Caco-2 (cell line): Measurements from ENCODE around the gene BIRC5. TPM values are rescaled to one million over a fixed set of nuclear protein-coding genes. Genes with fewer than 3 reads are reported as not detected.
A peak's percentile ranks its signal among the peaks of the same experiment; 100 is the strongest.
"Not testable (repeated sequence)": the region's sequence is repeated elsewhere in the genome, so short reads cannot be mapped to it uniquely, and the experiment has no call there.

ENCODE experiments used
- BruUV-seq: library from RNA; stranded (reverse); fragments of 400-500 nt; replicated peaks from 2 replicates; lab custom pipeline; 2021; lab: Mats Ljungman, UMichigan
- CTCF ChIA-PET: fragments of 300-600 bp; sonication (Branson Sonifier 250); formaldehyde crosslinking; loops from one replicate; lab custom pipeline; 2022; ENCODE audit warnings: antibody characterized with exemption; lab: Charles Lee
- POLR2A ChIA-PET: fragments of 300-600 bp; sonication (Branson Sonifier 250); formaldehyde crosslinking; loops from one replicate; lab custom pipeline; 2022; ENCODE audit warnings: antibody characterized with exemption; lab: Charles Lee
- DNase-seq, 2 experiments: peaks; one replicate each; pipeline versions ENCODE4 v3.0.0 to v3.0.0-alpha.2; 2020 to 2022
- H3K27me3 ChIP-seq: replicated peaks from 2 replicates; pipeline ENCODE4 v1.6.0; 2011; ENCODE audit warnings: low read length; ENCODE audit not compliant: control insufficient read depth, insufficient read depth
- H3K36me3 ChIP-seq: 2 replicates; pipeline ENCODE4 v1.5.1; 2011; ENCODE audit warnings: low read length; ENCODE audit not compliant: control insufficient read depth, insufficient read depth
- H3K4me1 ChIP-seq: fragments of 250-450 bp; sonication (Bioruptor Pico); 2 replicates; pipeline ENCODE4 v1.5.1; 2020; ENCODE audit warnings: mild to moderate bottlenecking
- H3K4me3 ChIP-seq: 2 replicates; pipeline ENCODE4 v1.5.1; 2011; ENCODE audit warnings: low read depth, mild to moderate bottlenecking, control low read depth, low read length
- H3K9me3 ChIP-seq: fragments of 250-450 bp; sonication (Bioruptor Pico); 2 replicates; pipeline ENCODE4 v1.5.1; 2020; ENCODE audit warnings: mild to moderate bottlenecking, moderate library complexity
- H3K27ac Mint-ChIP-seq: one replicate; pipeline ENCODE4 v1.8.0; 2022; ENCODE audit warnings: mixed read lengths; ENCODE audit not compliant: unreplicated experiment
- H3K27me3 Mint-ChIP-seq: one replicate; pipeline ENCODE4 v1.8.0; 2022; ENCODE audit warnings: mixed read lengths; ENCODE audit not compliant: insufficient read depth, unreplicated experiment
- H3K36me3 Mint-ChIP-seq: one replicate; pipeline ENCODE4 v1.8.0; 2022; ENCODE audit warnings: mild to moderate bottlenecking, mixed read lengths; ENCODE audit not compliant: insufficient read depth, unreplicated experiment
- H3K4me1 Mint-ChIP-seq: one replicate; pipeline ENCODE4 v1.8.0; 2022; ENCODE audit warnings: low read depth, mixed read lengths; ENCODE audit not compliant: unreplicated experiment
- H3K4me3 Mint-ChIP-seq: one replicate; pipeline ENCODE4 v1.8.0; 2022; ENCODE audit warnings: mild to moderate bottlenecking, moderate library complexity, mixed read lengths; ENCODE audit not compliant: unreplicated experiment
- H3K9me3 Mint-ChIP-seq: one replicate; pipeline ENCODE4 v1.8.0; 2022; ENCODE audit warnings: mixed read lengths; ENCODE audit not compliant: unreplicated experiment
- CTCF ChIP-seq, 2 experiments: fragments of 200-600 bp in 1 of 2; IDR thresholded peaks; 1 replicate in 1 of 2; 2 replicates in 1 of 2; pipeline versions ENCODE4 v1.5.1 to v1.8.0; 2011 to 2022; ENCODE audit warnings: antibody characterized with exemption in 1 of 2, control low read depth in 1 of 2, inconsistent platforms in 1 of 2, low read depth in 1 of 2, low read length in 1 of 2, mild to moderate bottlenecking in 1 of 2, moderate library complexity in 1 of 2; ENCODE audit not compliant: insufficient read depth in 1 of 2, severe bottlenecking in 1 of 2, unreplicated experiment in 1 of 2
- intact Hi-C: fragments of 100-400 bp; cut with micrococcal nuclease; formaldehyde crosslinking; loops from one replicate; pipeline ENCODE4 v1.10.0; 2022; ENCODE audit not compliant: unreplicated experiment
- total RNA-seq: library from RNA; stranded (reverse); gene quantifications from 2 replicates; pipeline ENCODE4 v1.2.3, GENCODE V29; 2022

Gene BIRC5
- total RNA-seq, 1 experiment from 2014 or later = 88.8 TPM

DNA sequence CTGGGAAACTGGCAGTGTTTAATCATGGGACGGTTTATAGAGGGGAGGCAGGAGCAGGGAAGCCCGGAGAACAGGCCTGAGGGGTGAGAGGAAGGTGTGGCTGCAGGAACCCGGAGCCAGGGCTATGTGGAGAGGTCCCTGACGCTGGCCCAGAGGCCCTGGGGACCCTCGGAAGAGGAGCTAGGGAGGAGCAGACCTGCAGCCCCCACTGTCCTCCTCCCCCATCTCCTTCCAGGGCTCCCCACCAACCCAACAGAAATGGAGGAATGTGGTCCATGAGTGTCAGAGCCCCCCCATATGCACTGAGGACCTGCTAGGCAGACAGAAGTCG lies 37.7 kb downstream of the BIRC5 start:
- Mint-ChIP-seq H3K4me3 (no peak overlapping the region), H3K36me3 (peaks cover 6% of the 10 kb centered on the region), H3K27ac (peak overlapping the region; percentile 45), H3K4me1 (peaks cover 27% of the 10 kb centered on the region), H3K9me3 (no peaks in the 10 kb centered on the region), H3K27me3 (no peaks in the 10 kb centered on the region)
- Histone ChIP-seq H3K4me1 (peaks cover 23% of the 10 kb centered on the region), H3K36me3 (no peaks in the 10 kb centered on the region), H3K9me3 (no peaks in the 10 kb centered on the region), H3K27me3 (no peaks in the 10 kb centered on the region), H3K4me3 (no peak overlapping the region)
- no TSS peak for BruUV-seq
- CTCF ChIA-PET = interaction anchor here (0.5 to 3.0 kb wide), 19 partner anchors 10 to 190 kb away, joined by 3 to 30 read pairs (median 4); partner anchors contain the start of genes AFMID and TK1
- TF ChIP-seq CTCF (IDR thresholded peaks at IDR 0.05; ENCODE audit: insufficient read depth in 1 of 2, low read depth in 1 of 2, low read length in 1 of 2, severe bottlenecking in 1 of 2, unreplicated experiment in 1 of 2) = no peak
- no peak for DNase-seq
- POLR2A ChIA-PET = interaction anchor here (1.4 kb wide), 1 partner anchor 293 kb away, joined by 3 read pairs; the partner anchor contains the start of gene TNRC6C
- intact Hi-C loops = loop anchor here (2.0 kb wide), 1 partner anchor 139 kb away; no protein-coding TSS in a partner anchor

DNA sequence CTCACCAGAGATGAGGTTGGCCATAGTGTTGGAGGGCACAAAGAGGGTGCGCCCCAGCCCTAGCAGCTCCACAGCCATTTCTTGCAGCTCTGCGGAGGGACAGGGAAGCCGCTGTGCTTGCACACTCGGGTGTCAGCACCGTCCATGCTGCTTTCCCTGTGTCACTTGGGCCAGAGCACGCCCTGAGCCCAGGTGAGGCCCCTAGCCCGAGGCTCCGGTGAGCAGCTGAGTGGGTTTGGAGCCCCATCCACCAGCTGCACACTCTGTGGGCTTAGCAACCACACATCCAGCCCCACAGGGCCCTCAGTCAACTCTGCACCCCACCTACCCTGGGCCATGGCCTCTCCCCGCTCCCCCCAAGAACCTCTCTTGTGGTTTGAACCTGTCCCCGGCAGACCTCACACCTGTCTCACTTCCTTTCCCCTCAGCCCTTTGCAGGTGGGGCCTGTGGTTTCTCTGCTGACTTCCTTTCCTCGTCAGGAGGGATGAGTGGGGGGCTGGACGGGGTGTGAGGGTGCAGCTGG lies 38.1 kb downstream of the BIRC5 start:
- Mint-ChIP-seq H3K4me3 (no peak overlapping the region), H3K4me1 (peaks cover 29% of the 10 kb centered on the region), H3K9me3 (no peaks in the 10 kb centered on the region), H3K36me3 (peaks cover 6% of the 10 kb centered on the region), H3K27me3 (no peaks in the 10 kb centered on the region), H3K27ac (no peak overlapping the region)
- DNase-seq = no peak
- BruUV-seq = no TSS peak
- Histone ChIP-seq H3K9me3 (no peaks in the 10 kb centered on the region), H3K27me3 (no peaks in the 10 kb centered on the region), H3K36me3 (no peaks in the 10 kb centered on the region), H3K4me1 (peaks cover 27% of the 10 kb centered on the region), H3K4me3 (no peak overlapping the region)
- intact Hi-C loops = no loop called here
- ChIA-PET CTCF (interaction anchor here (0.8 to 3.0 kb wide), 8 partner anchors 11 to 169 kb away, joined by 4 to 30 read pairs (median 6); no protein-coding TSS in a partner anchor), POLR2A (interaction anchor here (1.4 kb wide), 1 partner anchor 294 kb away, joined by 3 read pairs; the partner anchor contains the start of gene TNRC6C)
- TF ChIP-seq CTCF (IDR thresholded peaks at IDR 0.05; ENCODE audit: insufficient read depth in 1 of 2, low read depth in 1 of 2, low read length in 1 of 2, severe bottlenecking in 1 of 2, unreplicated experiment in 1 of 2) = no peak

DNA sequence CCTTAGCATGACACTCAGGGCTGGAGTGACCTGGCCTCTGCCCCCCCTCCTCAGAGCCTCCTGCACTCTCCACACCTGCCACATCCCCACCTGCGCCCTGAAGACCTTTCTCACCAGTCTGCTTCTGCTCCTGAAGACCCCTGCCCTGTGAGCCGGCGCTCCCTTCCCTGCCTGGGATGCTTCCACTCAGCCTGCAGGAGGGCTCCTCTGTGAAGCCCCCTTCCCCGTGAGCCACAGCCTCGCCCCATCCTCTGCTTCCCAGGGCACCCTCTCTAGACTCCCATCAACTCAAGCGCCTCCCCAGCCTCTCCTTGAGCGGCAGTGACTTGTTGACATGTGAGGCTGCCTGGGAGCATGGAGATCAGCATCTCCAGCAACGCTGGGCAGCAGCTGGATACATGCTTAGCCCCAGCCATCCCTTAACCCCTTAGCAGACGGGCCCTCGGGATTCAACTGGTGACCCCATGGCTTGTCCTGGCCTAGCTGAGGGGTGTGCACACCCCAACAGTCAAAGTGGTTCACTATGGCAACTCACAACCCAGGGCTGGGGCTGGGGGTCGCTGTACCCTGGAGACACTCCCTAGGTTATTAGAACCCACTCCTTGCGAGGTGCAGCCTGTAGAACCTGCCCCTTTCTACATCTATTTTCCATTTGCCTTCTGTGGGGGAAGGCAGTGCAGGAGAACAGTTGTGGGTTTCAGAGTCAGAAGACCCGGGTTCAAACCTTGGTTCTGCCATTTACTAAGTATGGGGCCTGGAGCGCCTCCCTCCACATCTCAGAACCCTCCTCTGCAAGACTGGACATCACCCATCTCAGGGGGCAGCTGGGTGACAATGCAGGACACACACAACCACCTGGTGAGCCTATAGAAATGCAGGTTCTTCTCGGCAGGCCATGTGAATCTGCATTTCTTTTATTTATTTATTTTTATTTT lies 38.9 kb downstream of the BIRC5 start:
- BruUV-seq = no TSS peak
- Mint-ChIP-seq H3K9me3 (no peaks in the 10 kb centered on the region), H3K36me3 (peaks cover 6% of the 10 kb centered on the region), H3K27ac (peak overlapping the region; percentile 25), H3K4me1 (peaks cover 31% of the 10 kb centered on the region), H3K27me3 (no peaks in the 10 kb centered on the region), H3K4me3 (peak overlapping the region; percentile 63)
- POLR2A ChIA-PET = no interaction called here
- CTCF ChIA-PET = interaction anchor here (2.2 to 3.0 kb wide), 2 partner anchors 19 to 25 kb away, joined by 6 to 15 read pairs; no protein-coding TSS in a partner anchor
- TF ChIP-seq CTCF (IDR thresholded peaks at IDR 0.05; ENCODE audit: insufficient read depth in 1 of 2, low read depth in 1 of 2, low read length in 1 of 2, severe bottlenecking in 1 of 2, unreplicated experiment in 1 of 2) = no peak
- DNase-seq = no peak
- Histone ChIP-seq H3K36me3 (no peaks in the 10 kb centered on the region), H3K4me3 (no peak overlapping the region), H3K27me3 (no peaks in the 10 kb centered on the region), H3K9me3 (no peaks in the 10 kb centered on the region), H3K4me1 (peaks cover 35% of the 10 kb centered on the region)
- intact Hi-C loops = no loop called here

- peak overlapping the region; percentile 25 for H3K27ac Mint-ChIP-seq
- H3K36me3 ChIP-seq, H3K27me3 Mint-ChIP-seq, H3K9me3 Mint-ChIP-seq, BruUV-seq, CTCF ChIA-PET, intact Hi-C loops, H3K36me3 Mint-ChIP-seq, POLR2A ChIA-PET, H3K9me3 ChIP-seq, DNase-seq, H3K27me3 ChIP-seq: not testable (repeated sequence)
- H3K4me1 Mint-ChIP-seq = peaks cover 35% of the 10 kb centered on the region
- peak overlapping the region; percentile 63 for H3K4me3 Mint-ChIP-seq
- peak overlapping the region; percentile 75 for H3K4me3 ChIP-seq
- H3K4me1 ChIP-seq = peaks cover 41% of the 10 kb centered on the region
These were observed 39.5 kb downstream of the BIRC5 start for GRCh38 chr17:78253636-78253945.
